Measurements from ENCODE around the gene MEP1A.
"Not testable (repeated sequence)": the region's sequence is repeated elsewhere in the genome, so short reads cannot be mapped to it uniquely, and the experiment has no call there.

The MEP1A gene

DNA sequence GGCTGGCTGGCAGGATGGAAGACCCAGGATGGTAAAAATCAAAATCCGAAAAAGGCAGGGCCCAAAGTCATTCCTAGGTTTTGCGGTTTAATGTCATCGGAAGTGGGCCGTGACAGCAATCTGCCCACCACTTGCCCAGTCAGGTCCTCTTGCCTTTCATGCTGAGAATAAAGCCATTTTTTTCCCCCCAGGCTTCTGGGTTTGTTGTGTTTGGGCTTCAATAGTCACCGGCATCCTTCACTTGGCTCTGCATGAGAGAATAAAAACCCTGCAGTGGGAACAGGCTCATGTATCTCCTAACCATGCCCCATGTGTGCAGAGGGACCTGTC, 56.1 kb downstream of the MEP1A start:
- WGBS, result 94% methylated on average over 5 of the region's 5 CpGs
- peak overlapping the region in 1 of 2 experiments; percentile 57 for H2BK12ac ChIP-seq (ENCODE audit: low read length in 2 of 2)
- no peak overlapping the region for H3K9ac ChIP-seq (ENCODE audit: low read length)
- H2AK5ac ChIP-seq (ENCODE audit: low read length, severe bottlenecking), result no peak overlapping the region
- no peak overlapping the region for H3K4ac ChIP-seq (ENCODE audit: low read depth in 1 of 2, low read length in 2 of 2)
- H2BK5ac ChIP-seq (ENCODE audit: low read depth, low read length, poor library complexity, severe bottlenecking), result no peak overlapping the region
- H3K9me3 ChIP-seq (ENCODE audit: control insufficient read depth, low read length), result no peaks in the 10 kb centered on the region
- DNase-seq, result no peak
- no peak overlapping the region for H3K14ac ChIP-seq (ENCODE audit: low read length in 2 of 2)
- no peak overlapping the region for H3K23ac ChIP-seq (ENCODE audit: low read length in 2 of 2)
- H3K4me2 ChIP-seq (ENCODE audit: low read length, poor library complexity, severe bottlenecking), result peak overlapping the region; percentile 70
- H4K8ac ChIP-seq (ENCODE audit: low read length), result peak overlapping the region; percentile 67
- no peak overlapping the region for H3K18ac ChIP-seq (ENCODE audit: low read depth in 1 of 2, low read length in 2 of 2)
- H3K27me3 ChIP-seq (ENCODE audit: control insufficient read depth in 1 of 2, insufficient read depth in 1 of 2, low read length in 2 of 2), result no peaks in the 10 kb centered on the region
- H2BK120ac ChIP-seq (ENCODE audit: low read depth, low read length), result no peak overlapping the region
- no peaks in the 10 kb centered on the region for H3K36me3 ChIP-seq (ENCODE audit: control insufficient read depth in 1 of 2, insufficient read depth in 2 of 2, low read depth in 1 of 2, low read length in 2 of 2)
- H3K4me3 ChIP-seq (ENCODE audit: insufficient read depth in 1 of 2, low read depth in 1 of 2, low read length in 2 of 2), result no peak overlapping the region
- H2BK15ac ChIP-seq (ENCODE audit: low read depth, poor library complexity, severe bottlenecking), result no peak overlapping the region
- peaks cover 3% of the 10 kb centered on the region for H3K4me1 ChIP-seq (ENCODE audit: control insufficient read depth, insufficient read depth, low read depth, low read length)
- no peak overlapping the region for H4K91ac ChIP-seq (ENCODE audit: low read length)
- H3K27ac ChIP-seq (ENCODE audit: low read length, poor library complexity, severe bottlenecking), result no peak overlapping the region
- H2AFZ ChIP-seq (ENCODE audit: low read depth, low read length), result no peak overlapping the region
- no peaks in the 10 kb centered on the region for H3K79me1 ChIP-seq (replicated peaks; ENCODE audit: low read length, poor library complexity, severe bottlenecking)

GRCh38 chr6:46850792-46851191, 57.6 kb downstream of the MEP1A start:
- peak; percentile 9 for DNase-seq

GRCh38 chr6:46851576-46851975, 58.4 kb downstream of the MEP1A start:
- not testable (repeated sequence) for H2AFZ ChIP-seq (ENCODE audit: low read depth, low read length); H3K4ac ChIP-seq (ENCODE audit: low read depth in 1 of 2, low read length in 2 of 2); H3K4me3 ChIP-seq (ENCODE audit: insufficient read depth in 1 of 2, low read depth in 1 of 2, low read length in 2 of 2); H3K4me1 ChIP-seq (ENCODE audit: control insufficient read depth, insufficient read depth, low read depth, low read length); H3K4me2 ChIP-seq (ENCODE audit: low read length, poor library complexity, severe bottlenecking); H4K91ac ChIP-seq (ENCODE audit: low read length); H3K9ac ChIP-seq (ENCODE audit: low read length); H3K9me3 ChIP-seq (ENCODE audit: control insufficient read depth, low read length); H3K14ac ChIP-seq (ENCODE audit: low read length in 2 of 2); H2AK5ac ChIP-seq (ENCODE audit: low read length, severe bottlenecking); H2BK12ac ChIP-seq (ENCODE audit: low read length in 2 of 2); H3K79me1 ChIP-seq (replicated peaks; ENCODE audit: low read length, poor library complexity, severe bottlenecking); H3K23ac ChIP-seq (ENCODE audit: low read length in 2 of 2); DNase-seq; H2BK15ac ChIP-seq (ENCODE audit: low read depth, poor library complexity, severe bottlenecking); H3K27me3 ChIP-seq (ENCODE audit: control insufficient read depth in 1 of 2, insufficient read depth in 1 of 2, low read length in 2 of 2); H3K36me3 ChIP-seq (ENCODE audit: control insufficient read depth in 1 of 2, insufficient read depth in 2 of 2, low read depth in 1 of 2, low read length in 2 of 2); H3K27ac ChIP-seq (ENCODE audit: low read length, poor library complexity, severe bottlenecking); H4K8ac ChIP-seq (ENCODE audit: low read length); H2BK5ac ChIP-seq (ENCODE audit: low read depth, low read length, poor library complexity, severe bottlenecking); H2BK120ac ChIP-seq (ENCODE audit: low read depth, low read length); H3K18ac ChIP-seq (ENCODE audit: low read depth in 1 of 2, low read length in 2 of 2)
- 63% methylated on average over 2 of the region's 4 CpGs for WGBS

More at GRCh38 chr6:46850792-46851191, 57.6 kb downstream of the MEP1A start:
- no peak overlapping the region for H4K91ac ChIP-seq (ENCODE audit: low read length)
- no peak overlapping the region for H2BK15ac ChIP-seq (ENCODE audit: low read depth, poor library complexity, severe bottlenecking)
- H3K18ac ChIP-seq (ENCODE audit: low read depth in 1 of 2, low read length in 2 of 2), result no peak overlapping the region
- H3K36me3 ChIP-seq (ENCODE audit: control insufficient read depth in 1 of 2, insufficient read depth in 2 of 2, low read depth in 1 of 2, low read length in 2 of 2), result no peaks in the 10 kb centered on the region
- no peak overlapping the region for H2BK12ac ChIP-seq (ENCODE audit: low read length in 2 of 2)
- 95% methylated on average over 2 of the region's 2 CpGs for WGBS
- H3K79me1 ChIP-seq (replicated peaks; ENCODE audit: low read length, poor library complexity, severe bottlenecking), result no peaks in the 10 kb centered on the region
- H3K14ac ChIP-seq (ENCODE audit: low read length in 2 of 2), result no peak overlapping the region
- no peak overlapping the region for H3K4me3 ChIP-seq (ENCODE audit: insufficient read depth in 1 of 2, low read depth in 1 of 2, low read length in 2 of 2)
- H2BK120ac ChIP-seq (ENCODE audit: low read depth, low read length), result no peak overlapping the region
- no peaks in the 10 kb centered on the region for H3K9me3 ChIP-seq (ENCODE audit: control insufficient read depth, low read length)
- H2AFZ ChIP-seq (ENCODE audit: low read depth, low read length), result no peak overlapping the region
- no peak overlapping the region for H4K8ac ChIP-seq (ENCODE audit: low read length)
- peaks cover 3% of the 10 kb centered on the region for H3K4me1 ChIP-seq (ENCODE audit: control insufficient read depth, insufficient read depth, low read depth, low read length)
- H3K27me3 ChIP-seq (ENCODE audit: control insufficient read depth in 1 of 2, insufficient read depth in 1 of 2, low read length in 2 of 2), result no peaks in the 10 kb centered on the region
- no peak overlapping the region for H3K27ac ChIP-seq (ENCODE audit: low read length, poor library complexity, severe bottlenecking)
- H3K23ac ChIP-seq (ENCODE audit: low read length in 2 of 2), result no peak overlapping the region
- H3K4me2 ChIP-seq (ENCODE audit: low read length, poor library complexity, severe bottlenecking), result no peak overlapping the region
- H3K4ac ChIP-seq (ENCODE audit: low read depth in 1 of 2, low read length in 2 of 2), result no peak overlapping the region
- H3K9ac ChIP-seq (ENCODE audit: low read length), result no peak overlapping the region
- H2BK5ac ChIP-seq (ENCODE audit: low read depth, low read length, poor library complexity, severe bottlenecking), result no peak overlapping the region
- no peak overlapping the region for H2AK5ac ChIP-seq (ENCODE audit: low read length, severe bottlenecking)

DNA sequence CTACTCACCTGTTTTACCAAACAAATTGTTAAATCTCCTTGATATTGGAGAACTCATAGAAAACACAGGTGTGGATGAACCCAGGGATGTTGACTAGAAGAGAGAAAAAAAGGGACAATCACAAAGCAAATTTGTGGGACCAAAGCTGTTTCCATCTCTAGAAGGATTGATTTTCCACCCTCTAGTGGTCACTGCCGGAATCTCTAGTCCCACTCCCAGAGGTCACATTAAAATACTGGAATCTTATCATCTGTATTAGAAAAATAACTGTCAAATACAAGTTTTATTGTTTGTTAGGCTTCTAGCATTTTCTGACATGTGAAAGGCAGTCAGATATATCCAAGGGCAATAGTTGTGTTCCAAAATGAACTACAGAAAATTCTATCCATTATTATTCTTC, 62.8 kb downstream of the MEP1A start:
- H2AFZ ChIP-seq (ENCODE audit: low read depth, low read length); H3K9ac ChIP-seq (ENCODE audit: low read length); H3K4me1 ChIP-seq (ENCODE audit: control insufficient read depth, insufficient read depth, low read depth, low read length); H4K8ac ChIP-seq (ENCODE audit: low read length); H4K91ac ChIP-seq (ENCODE audit: low read length); H3K79me1 ChIP-seq (replicated peaks; ENCODE audit: low read length, poor library complexity, severe bottlenecking); H2BK15ac ChIP-seq (ENCODE audit: low read depth, poor library complexity, severe bottlenecking); H3K23ac ChIP-seq (ENCODE audit: low read length in 2 of 2); H3K4me3 ChIP-seq (ENCODE audit: insufficient read depth in 1 of 2, low read depth in 1 of 2, low read length in 2 of 2); H3K4ac ChIP-seq (ENCODE audit: low read depth in 1 of 2, low read length in 2 of 2); H3K27ac ChIP-seq (ENCODE audit: low read length, poor library complexity, severe bottlenecking); H3K9me3 ChIP-seq (ENCODE audit: control insufficient read depth, low read length); H2BK12ac ChIP-seq (ENCODE audit: low read length in 2 of 2); H3K14ac ChIP-seq (ENCODE audit: low read length in 2 of 2); H2BK5ac ChIP-seq (ENCODE audit: low read depth, low read length, poor library complexity, severe bottlenecking); H2AK5ac ChIP-seq (ENCODE audit: low read length, severe bottlenecking); H3K27me3 ChIP-seq (ENCODE audit: control insufficient read depth in 1 of 2, insufficient read depth in 1 of 2, low read length in 2 of 2); H2BK120ac ChIP-seq (ENCODE audit: low read depth, low read length); H3K36me3 ChIP-seq (ENCODE audit: control insufficient read depth in 1 of 2, insufficient read depth in 2 of 2, low read depth in 1 of 2, low read length in 2 of 2); H3K18ac ChIP-seq (ENCODE audit: low read depth in 1 of 2, low read length in 2 of 2); H3K4me2 ChIP-seq (ENCODE audit: low read length, poor library complexity, severe bottlenecking): not testable (repeated sequence)
- DNase-seq, result peak; percentile 34
- no CpG with 5 or more reads among the region's 1 CpG for WGBS
